GM13977 (cell line): ENCODE measurements around the gene CD63.

Experiments used
- DNase-seq: peaks from one replicate; pipeline ENCODE4 v3.0.0; 2012; ENCODE audit warnings: low spot score
- CTCF ChIP-seq: IDR thresholded peaks from 2 replicates; pipeline ENCODE4 v1.5.1; 2012; ENCODE audit warnings: mild to moderate bottlenecking, control low read depth; ENCODE audit not compliant: insufficient read depth; ENCODE audit errors: extremely low read depth, missing control alignments
- in situ Hi-C: fragments of 300-500 bp; cut with MboI; formaldehyde crosslinking; loops from one replicate; pipeline ENCODE4 v1.12.0; 2022; ENCODE audit warnings: low sequenced_read_pairs, low pct_unique_long_range_greater_than_20kb, mixed read lengths, inconsistent platforms; ENCODE audit not compliant: unreplicated experiment

The CD63 gene

GRCh38 chr12:55728939-55729818, at the start of gene CD63:
Gene CD63, minus strand, starts transcription at chr12:55729009. Its CDS starts 668 bp downstream, at chr12:55728341.
- peak; percentile 97 for DNase-seq
- TF ChIP-seq CTCF: peak; percentile 21
- in situ Hi-C loops: loop anchor here (25.0 kb wide), 1 partner anchor 308 kb away; the partner anchor contains the start of gene RPS26

- DNase-seq: no peak
- in situ Hi-C loops: no loop called here
- no peak for TF ChIP-seq CTCF
Observed at GRCh38 chr12:55777856-55778255, 49.0 kb upstream of the CD63 start.

- in situ Hi-C loops: no loop called here
- DNase-seq: no peak
- TF ChIP-seq CTCF: no peak
Observed at GRCh38 chr12:55771736-55772135, 42.9 kb upstream of the CD63 start.

GRCh38 chr12:55767156-55767555, 38.3 kb upstream of the CD63 start:
- in situ Hi-C loops: no loop called here
- TF ChIP-seq CTCF: no peak
- no peak for DNase-seq

- TF ChIP-seq CTCF: no peak
- no peak for DNase-seq
- in situ Hi-C loops: no loop called here
Observed at GRCh38 chr12:55765736-55766290, 37.0 kb upstream of the CD63 start.

GRCh38 chr12:55762646-55763045, 33.8 kb upstream of the CD63 start:
- in situ Hi-C loops: no loop called here
- no peak for DNase-seq
- no peak for TF ChIP-seq CTCF
